Activated CD4-positive, alpha-beta T cell treated with anti-CD3 and anti-CD28 coated beads, Interleukin-2, Interleukin-4, amounts not matched to agents 100 ng/mL and 50 ng/mL, durations not matched to agents 16 hours and 8 hours (primary cell): Measurements from ENCODE around the gene LMO7.
"Not testable (repeated sequence)": the region's sequence is repeated elsewhere in the genome, so short reads cannot be mapped to it uniquely, and the experiment has no call there.

Experiments
- DNase-seq: peaks from one replicate; pipeline ENCODE4 v3.0.0-alpha.2; 2020; ENCODE audit warnings: low spot score

The LMO7 gene

GRCh38 chr13:75699062-75699461 is 62.9 kb downstream of the LMO7 start:
- no peak for DNase-seq

GRCh38 chr13:75699717-75700116 is 63.6 kb downstream of the LMO7 start:
- DNase-seq: not testable (repeated sequence)

GRCh38 chr13:75700552-75700951 is 64.4 kb downstream of the LMO7 start:
- no peak for DNase-seq

- DNase-seq: no peak
Observed at GRCh38 chr13:75702476-75702875, 66.3 kb downstream of the LMO7 start.

GRCh38 chr13:75703769-75704168 is 67.6 kb downstream of the LMO7 start:
- no peak for DNase-seq

- no peak for DNase-seq
Observed at GRCh38 chr13:75704194-75704926, 68.2 kb downstream of the LMO7 start.

- DNase-seq: no peak
Observed at GRCh38 chr13:75704927-75705288, 68.8 kb downstream of the LMO7 start.

GRCh38 chr13:75705395-75705794 is 69.3 kb downstream of the LMO7 start:
- peak; percentile 41 for DNase-seq

- no peak for DNase-seq
Observed at GRCh38 chr13:75705908-75706307, 69.8 kb downstream of the LMO7 start.

GRCh38 chr13:75713852-75714251 is 77.7 kb downstream of the LMO7 start:
- DNase-seq: no peak

- DNase-seq: peak; percentile 31
Observed at GRCh38 chr13:75715601-75716523, 79.7 kb downstream of the LMO7 start.

- no peak for DNase-seq
Observed at GRCh38 chr13:75717525-75717924, 81.4 kb downstream of the LMO7 start.

- no peak for DNase-seq
Observed at GRCh38 chr13:75721307-75721706, 85.2 kb downstream of the LMO7 start.

GRCh38 chr13:75723901-75724300 is 87.8 kb downstream of the LMO7 start:
- no peak for DNase-seq

- no peak for DNase-seq
Observed at GRCh38 chr13:75724752-75725517, 88.8 kb downstream of the LMO7 start.

- DNase-seq: no peak
Observed at GRCh38 chr13:75725736-75726135, 89.6 kb downstream of the LMO7 start.

- no peak for DNase-seq
Observed at GRCh38 chr13:75726306-75726705, 90.2 kb downstream of the LMO7 start.

- DNase-seq: not testable (repeated sequence)
Observed at GRCh38 chr13:75733113-75733512, 97.0 kb downstream of the LMO7 start.

GRCh38 chr13:75736173-75736572 is 100.0 kb downstream of the LMO7 start:
- DNase-seq: no peak

- DNase-seq: no peak
Observed at GRCh38 chr13:75738841-75739240, 102.7 kb downstream of the LMO7 start.

GRCh38 chr13:75739244-75739868 is 103.2 kb downstream of the LMO7 start:
- DNase-seq: no peak

- no peak for DNase-seq
Observed at GRCh38 chr13:75740031-75740430, 103.9 kb downstream of the LMO7 start.
